ENCODE results near the gene PPL. TPM values are rescaled to one million over a fixed set of nuclear protein-coding genes. Genes with fewer than 3 reads are reported as not detected.

The PPL gene
- total RNA-seq: 10 to 100 TPM; 12.8 to 23.1 (median 18.3) TPM

GRCh38 chr16:4936991-4937781, at the start of gene PPL:
Gene PPL (minus strand): TSS chr16:4937148. CDS start chr16:4937045, 103 bp downstream.
- peak in 1 of 2 donors; percentile 26 for ATAC-seq
- intact Hi-C loops (cut with DNase I; ENCODE audit: low total_unique reads): loop anchor here (2.0 to 5.0 kb wide), 2 partner anchors 46 to 90 kb away; partner anchors contain the start of genes GLYR1 and UBN1
- no peaks in the 10 kb centered on the region for H3K36me3 ChIP-seq
- H3K27ac ChIP-seq: peak within 1 kb of the TSS; percentile 34 to 75 (median 71)
- H3K4me1 ChIP-seq: peaks cover 16 to 21% of the 10 kb centered on the region in 2 donors
- in situ Hi-C loops (cut with MboI; ENCODE audit: low sequenced_read_pairs in 4 of 4): no loop called here
- peak within 1 kb of the TSS; percentile 54 to 71 (median 61) for H3K4me3 ChIP-seq
- peak; percentile 32 to 67 for DNase-seq
- peaks cover 0 to 10% (median 7%) of the 10 kb centered on the region in 3 donors for H3K27me3 ChIP-seq
- H3K9me3 ChIP-seq: no peaks in the 10 kb centered on the region
- TF ChIP-seq, protein P1, sequence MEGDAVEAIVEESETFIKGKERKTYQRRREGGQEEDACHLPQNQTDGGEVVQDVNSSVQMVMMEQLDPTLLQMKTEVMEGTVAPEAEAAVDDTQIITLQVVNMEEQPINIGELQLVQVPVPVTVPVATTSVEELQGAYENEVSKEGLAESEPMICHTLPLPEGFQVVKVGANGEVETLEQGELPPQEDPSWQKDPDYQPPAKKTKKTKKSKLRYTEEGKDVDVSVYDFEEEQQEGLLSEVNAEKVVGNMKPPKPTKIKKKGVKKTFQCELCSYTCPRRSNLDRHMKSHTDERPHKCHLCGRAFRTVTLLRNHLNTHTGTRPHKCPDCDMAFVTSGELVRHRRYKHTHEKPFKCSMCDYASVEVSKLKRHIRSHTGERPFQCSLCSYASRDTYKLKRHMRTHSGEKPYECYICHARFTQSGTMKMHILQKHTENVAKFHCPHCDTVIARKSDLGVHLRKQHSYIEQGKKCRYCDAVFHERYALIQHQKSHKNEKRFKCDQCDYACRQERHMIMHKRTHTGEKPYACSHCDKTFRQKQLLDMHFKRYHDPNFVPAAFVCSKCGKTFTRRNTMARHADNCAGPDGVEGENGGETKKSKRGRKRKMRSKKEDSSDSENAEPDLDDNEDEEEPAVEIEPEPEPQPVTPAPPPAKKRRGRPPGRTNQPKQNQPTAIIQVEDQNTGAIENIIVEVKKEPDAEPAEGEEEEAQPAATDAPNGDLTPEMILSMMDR (IDR thresholded peaks at IDR 0.05 in 4 of 5, conservative IDR thresholded peaks at IDR 0.05 in 1 of 5): no peak
- peak in 1 of 2 donors; percentile 24 for TF ChIP-seq POLR2A (IDR thresholded peaks at IDR 0.05)

DNA sequence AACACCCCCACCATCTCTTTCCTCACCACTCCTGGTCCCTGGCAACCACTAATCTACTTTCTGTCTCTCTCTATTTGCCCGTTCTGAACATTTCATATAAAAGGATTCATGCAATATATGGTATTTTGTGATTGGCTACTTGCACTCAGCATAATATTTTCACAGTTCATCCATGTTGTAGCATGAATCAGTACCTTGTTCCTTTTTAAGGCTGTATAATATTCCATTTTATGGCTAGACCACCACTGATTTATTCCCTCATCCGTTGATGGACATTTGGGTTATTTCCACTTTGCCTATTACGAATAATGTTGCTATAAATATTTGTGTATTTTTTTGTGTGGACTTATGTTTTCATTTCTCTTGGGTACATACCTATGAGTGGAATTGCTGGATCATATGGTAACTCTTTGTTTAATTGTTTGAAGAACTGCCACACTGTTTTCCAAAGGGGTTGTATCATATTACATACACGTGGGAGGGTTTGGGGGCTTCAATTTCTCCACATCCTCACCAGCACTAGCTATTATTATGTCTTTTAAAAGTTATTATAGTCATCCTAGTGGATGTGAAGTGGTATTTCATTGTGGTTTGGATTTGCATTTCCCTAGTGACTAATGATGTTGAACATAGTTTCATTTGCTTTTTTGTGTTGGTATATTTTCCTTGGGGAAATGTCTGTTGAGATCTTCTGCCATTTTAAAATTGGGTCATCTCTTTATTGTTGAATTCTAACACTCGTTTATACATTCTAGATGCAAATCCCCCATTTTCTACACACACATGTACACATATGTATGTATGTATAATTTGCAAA, 47.4 kb upstream of the PPL start:
- TF ChIP-seq POLR2A (IDR thresholded peaks at IDR 0.05): no peak
- TF ChIP-seq, protein P1 (IDR thresholded peaks at IDR 0.05 in 4 of 5, conservative IDR thresholded peaks at IDR 0.05 in 1 of 5): no peak
- DNase-seq (no peak), ATAC-seq (no peak)
- no peak overlapping the region for H3K27ac ChIP-seq
- H3K4me1 ChIP-seq: peaks cover 23 to 32% of the 10 kb centered on the region in 2 donors
- H3K36me3 ChIP-seq: no peaks in the 10 kb centered on the region
- H3K27me3 ChIP-seq: peaks cover 0 to 19% (median 6%) of the 10 kb centered on the region in 3 donors
- intact Hi-C loops (cut with DNase I; ENCODE audit: low total_unique reads) (no loop called here), in situ Hi-C loops (cut with MboI; ENCODE audit: low sequenced_read_pairs in 4 of 4) (no loop called here)
- H3K4me3 ChIP-seq: no peak overlapping the region
- no peaks in the 10 kb centered on the region for H3K9me3 ChIP-seq

DNA sequence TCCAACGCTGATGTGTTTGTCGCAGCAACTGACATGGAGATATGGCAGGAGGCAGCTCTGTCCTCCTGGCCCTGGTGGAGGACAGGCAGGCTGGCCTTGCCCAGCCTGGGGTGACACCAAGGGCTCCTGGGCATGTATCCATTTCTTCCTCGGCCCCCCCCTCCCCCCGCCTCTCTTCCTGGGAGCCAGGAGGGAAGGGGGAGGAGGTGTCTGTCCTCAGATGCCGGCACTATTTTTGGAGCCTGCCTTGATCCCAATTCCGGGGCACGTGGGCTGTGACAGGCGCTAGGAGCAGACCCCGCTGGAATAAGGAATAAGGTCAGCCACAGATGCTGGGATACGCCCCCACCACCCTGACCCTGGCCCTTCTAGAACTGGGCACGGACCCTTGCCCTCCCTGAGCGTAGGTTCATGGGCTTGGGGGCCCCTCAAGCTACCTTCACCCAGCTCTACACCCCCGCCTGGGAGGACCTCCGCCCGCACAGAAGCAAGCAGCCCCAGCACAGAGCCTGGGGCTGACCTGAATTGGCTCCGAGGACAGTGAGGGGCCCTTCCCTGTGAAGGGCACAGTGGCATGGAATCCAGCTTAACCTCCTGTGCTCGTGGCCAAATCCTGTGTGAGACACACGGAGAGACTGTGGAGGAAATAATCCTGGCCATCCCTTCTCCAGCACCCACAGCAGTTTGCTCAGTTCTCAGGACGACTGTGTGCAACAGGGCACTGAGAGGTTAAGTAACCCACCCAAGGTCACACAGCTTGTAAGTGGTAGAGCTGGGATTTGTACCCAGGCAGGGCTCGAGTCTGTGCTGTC, 45.3 kb upstream of the PPL start:
- TF ChIP-seq, protein P1 (IDR thresholded peaks at IDR 0.05 in 4 of 5, conservative IDR thresholded peaks at IDR 0.05 in 1 of 5): no peak
- TF ChIP-seq POLR2A (IDR thresholded peaks at IDR 0.05): peak; percentile 14 to 26
- intact Hi-C loops (cut with DNase I; ENCODE audit: low total_unique reads): loop anchor here (1.0 to 2.0 kb wide), 2 partner anchors 24 to 45 kb away; partner anchors contain the start of genes PPL and SEC14L5

GRCh38 chr16:4981473-4981872, 44.5 kb upstream of the PPL start:
- Histone ChIP-seq H3K4me3 (peak overlapping the region in 2 of 4 donors; percentile 31 to 49), H3K27me3 (peaks cover 0 to 3% (median 0%) of the 10 kb centered on the region in 3 donors), H3K27ac (peak overlapping the region; percentile 90 to 96 (median 92)), H3K4me1 (peaks cover 29 to 39% of the 10 kb centered on the region in 2 donors), H3K9me3 (no peaks in the 10 kb centered on the region), H3K36me3 (no peaks in the 10 kb centered on the region)
- ATAC-seq (no peak), DNase-seq (no peak)
- in situ Hi-C loops (cut with MboI; ENCODE audit: low sequenced_read_pairs in 4 of 4): no loop called here
- TF ChIP-seq POLR2A (IDR thresholded peaks at IDR 0.05): no peak
- TF ChIP-seq, protein P1 (IDR thresholded peaks at IDR 0.05 in 4 of 5, conservative IDR thresholded peaks at IDR 0.05 in 1 of 5): no peak
- intact Hi-C loops (cut with DNase I; ENCODE audit: low total_unique reads): no loop called here

More for the DNA sequence above, 45.3 kb upstream of the PPL start:
- DNase-seq (peak; percentile 76 to 91), ATAC-seq (peak; percentile 86 to 91)
- H3K9me3 ChIP-seq: no peaks in the 10 kb centered on the region
- peaks cover 23 to 34% of the 10 kb centered on the region in 2 donors for H3K4me1 ChIP-seq
- peak overlapping the region; percentile 90 to 96 (median 92) for H3K27ac ChIP-seq
- in situ Hi-C loops (cut with MboI; ENCODE audit: low sequenced_read_pairs in 4 of 4): no loop called here
- peak overlapping the region; percentile 31 to 51 (median 45) for H3K4me3 ChIP-seq
- peaks cover 0 to 4% (median 0%) of the 10 kb centered on the region in 3 donors for H3K27me3 ChIP-seq
- H3K36me3 ChIP-seq: no peaks in the 10 kb centered on the region

Measured in gastrocnemius medialis (tissue), 4 donors.